GM12875 (cell line): ENCODE measurements around the gene GNAI1.

Source experiments
- H3K4me3 ChIP-seq: one replicate; pipeline ENCODE4 v1.5.1; 2011; ENCODE audit warnings: low read depth, low read length, control low read depth
- TF ChIP-seq, protein P1 (sequence below): IDR thresholded peaks from 2 replicates; pipeline ENCODE4 v1.5.1; 2011; ENCODE audit warnings: low read depth, mild to moderate bottlenecking, control low read depth, inconsistent platforms, low read length, moderate library complexity, borderline replicate concordance; ENCODE audit not compliant: insufficient read depth

GNAI1 gene

DNA sequence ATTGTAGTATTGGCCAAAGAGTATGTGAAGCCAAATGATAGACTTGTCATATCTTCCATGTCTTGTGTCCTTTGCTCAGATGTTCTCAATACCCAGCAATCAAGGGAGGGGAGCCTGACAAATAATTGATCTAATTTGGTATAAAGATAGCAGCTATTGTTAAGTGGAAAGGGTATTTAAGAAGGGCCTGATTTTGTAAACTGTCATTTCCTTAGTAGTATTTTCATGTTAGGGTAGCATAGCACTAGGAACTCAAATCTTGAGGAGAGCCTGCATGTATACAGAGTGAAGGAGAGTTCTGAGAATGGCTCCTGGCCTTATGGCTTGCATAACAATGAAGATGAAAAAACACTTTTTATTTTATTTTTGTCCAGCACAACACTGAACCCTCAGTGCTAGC is 53.1 kb downstream of the GNAI1 start:
- H3K4me3 ChIP-seq: no peak overlapping the region
- TF ChIP-seq, protein P1, sequence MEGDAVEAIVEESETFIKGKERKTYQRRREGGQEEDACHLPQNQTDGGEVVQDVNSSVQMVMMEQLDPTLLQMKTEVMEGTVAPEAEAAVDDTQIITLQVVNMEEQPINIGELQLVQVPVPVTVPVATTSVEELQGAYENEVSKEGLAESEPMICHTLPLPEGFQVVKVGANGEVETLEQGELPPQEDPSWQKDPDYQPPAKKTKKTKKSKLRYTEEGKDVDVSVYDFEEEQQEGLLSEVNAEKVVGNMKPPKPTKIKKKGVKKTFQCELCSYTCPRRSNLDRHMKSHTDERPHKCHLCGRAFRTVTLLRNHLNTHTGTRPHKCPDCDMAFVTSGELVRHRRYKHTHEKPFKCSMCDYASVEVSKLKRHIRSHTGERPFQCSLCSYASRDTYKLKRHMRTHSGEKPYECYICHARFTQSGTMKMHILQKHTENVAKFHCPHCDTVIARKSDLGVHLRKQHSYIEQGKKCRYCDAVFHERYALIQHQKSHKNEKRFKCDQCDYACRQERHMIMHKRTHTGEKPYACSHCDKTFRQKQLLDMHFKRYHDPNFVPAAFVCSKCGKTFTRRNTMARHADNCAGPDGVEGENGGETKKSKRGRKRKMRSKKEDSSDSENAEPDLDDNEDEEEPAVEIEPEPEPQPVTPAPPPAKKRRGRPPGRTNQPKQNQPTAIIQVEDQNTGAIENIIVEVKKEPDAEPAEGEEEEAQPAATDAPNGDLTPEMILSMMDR: no peak

DNA sequence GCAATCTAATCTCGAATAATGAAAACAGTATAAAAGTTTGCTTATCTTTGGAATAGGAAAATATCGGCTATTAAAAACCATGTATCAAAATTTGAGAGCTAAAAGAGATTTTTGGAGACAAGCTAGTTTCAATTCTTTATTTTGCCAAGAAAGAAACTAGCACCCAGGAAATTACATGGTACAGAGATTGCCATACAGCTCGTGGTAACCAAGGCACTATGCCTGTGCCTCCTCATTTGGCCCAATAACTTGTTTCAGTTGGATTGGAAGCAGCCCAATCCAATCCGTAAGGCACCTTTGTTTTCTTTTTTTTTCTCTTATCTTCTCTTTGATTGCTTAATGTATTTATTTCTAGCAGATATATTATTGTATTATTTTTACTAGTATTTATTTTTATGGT is 55.0 kb downstream of the GNAI1 start:
- no peak overlapping the region for H3K4me3 ChIP-seq
- TF ChIP-seq, protein P1: no peak

DNA sequence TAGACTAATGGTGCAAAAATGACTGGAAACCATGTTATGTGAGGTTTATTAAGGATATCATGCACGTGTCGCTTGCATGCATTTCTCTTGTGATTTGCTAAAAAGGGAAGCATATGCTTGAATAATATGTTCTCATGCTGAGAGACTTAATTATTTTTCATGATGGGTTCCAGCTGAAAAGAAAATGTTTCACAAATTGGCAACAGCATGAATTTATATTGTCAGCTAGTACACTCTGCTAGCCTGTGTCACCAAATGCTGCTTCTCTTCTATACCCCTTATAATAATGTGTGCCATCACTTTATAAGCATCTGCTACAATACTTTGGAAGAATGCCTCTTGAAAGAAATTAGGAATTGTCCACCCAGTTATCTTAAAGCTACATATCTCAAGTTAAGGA is 63.0 kb downstream of the GNAI1 start:
- H3K4me3 ChIP-seq: no peak overlapping the region
- TF ChIP-seq, protein P1: no peak

DNA sequence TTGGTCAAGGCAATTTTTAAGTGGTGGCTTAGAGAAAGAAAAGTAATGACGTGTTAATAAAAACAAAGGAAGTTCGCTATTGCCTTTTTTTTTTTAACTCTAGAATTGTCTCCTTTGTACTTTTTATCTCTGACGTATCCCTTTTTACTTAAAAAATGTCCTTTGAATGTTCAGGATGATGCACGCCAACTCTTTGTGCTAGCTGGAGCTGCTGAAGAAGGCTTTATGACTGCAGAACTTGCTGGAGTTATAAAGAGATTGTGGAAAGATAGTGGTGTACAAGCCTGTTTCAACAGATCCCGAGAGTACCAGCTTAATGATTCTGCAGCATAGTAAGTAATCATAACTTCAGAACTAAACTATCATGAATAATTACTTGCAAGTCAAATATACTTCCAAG is 64.4 kb downstream of the GNAI1 start:
- TF ChIP-seq, protein P1: no peak
- H3K4me3 ChIP-seq: no peak overlapping the region

DNA sequence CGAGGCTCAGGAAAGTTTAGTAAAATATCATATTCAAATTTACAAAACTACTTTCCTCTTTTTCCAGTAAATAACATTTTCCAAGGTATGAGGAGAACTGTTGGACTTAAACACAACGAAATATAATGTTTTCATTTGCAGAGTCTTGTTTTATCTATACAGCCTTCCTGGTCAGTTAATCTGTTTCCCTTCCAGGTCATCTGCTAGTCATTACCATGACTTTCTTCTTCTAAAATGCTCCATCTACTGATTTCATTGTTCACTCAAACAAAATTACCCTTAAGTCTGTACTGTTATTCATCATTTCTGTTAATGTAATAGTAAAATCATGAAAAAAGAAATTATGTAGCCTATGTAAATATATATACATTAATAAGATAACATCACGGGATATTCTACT is 69.8 kb downstream of the GNAI1 start:
- no peak overlapping the region for H3K4me3 ChIP-seq
- TF ChIP-seq, protein P1: no peak

DNA sequence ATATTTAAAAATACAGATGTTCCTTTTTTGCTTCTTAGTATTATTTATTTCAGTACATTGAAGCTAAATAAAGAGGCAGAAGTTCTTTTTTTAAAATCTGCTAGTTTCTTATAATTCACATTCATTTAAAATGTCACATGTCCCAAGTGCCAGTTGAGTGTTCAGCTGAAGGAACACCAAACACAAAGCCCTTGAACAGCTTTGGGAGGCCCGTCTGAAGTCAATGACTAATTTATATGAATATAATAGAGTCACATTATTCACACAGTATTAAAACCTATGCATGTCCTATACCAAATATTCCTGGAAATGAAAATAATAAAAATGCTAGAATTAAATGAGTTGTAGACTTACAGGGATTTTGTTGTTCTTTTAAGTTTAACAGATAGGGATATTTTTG is 70.3 kb downstream of the GNAI1 start:
- TF ChIP-seq, protein P1: no peak

DNA sequence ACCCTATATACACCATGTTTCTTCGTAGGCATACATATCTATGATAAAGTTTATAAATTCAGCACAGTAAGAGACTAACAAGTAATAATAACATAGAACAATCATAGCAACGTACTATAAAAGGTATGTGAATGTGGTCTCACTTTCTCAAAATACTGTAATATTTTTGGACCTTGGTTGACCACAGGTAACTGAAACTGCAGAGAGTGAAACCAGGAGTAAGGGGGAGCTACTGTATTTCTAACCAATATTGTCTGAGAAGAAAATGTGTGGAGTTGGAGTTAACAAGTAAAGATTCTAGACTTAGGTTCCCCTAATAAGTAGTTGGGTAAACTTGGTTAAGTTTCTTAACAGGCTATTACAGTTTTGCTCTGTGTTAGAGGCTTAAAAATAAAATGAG is 72.1 kb downstream of the GNAI1 start:
- no peak overlapping the region for H3K4me3 ChIP-seq
- TF ChIP-seq, protein P1: no peak

More for the DNA sequence above, 70.3 kb downstream of the GNAI1 start:
- no peak overlapping the region for H3K4me3 ChIP-seq
